ENCODE results near the gene HNRNPA3. TPM values are rescaled to one million over a fixed set of nuclear protein-coding genes. Genes with fewer than 3 reads are reported as not detected.

HNRNPA3 gene
- total RNA-seq, 1 donor from 2014 or later: 184 TPM

- H3K79me2 ChIP-seq (ENCODE audit: insufficient read depth, low read length): peaks cover 54% of the 10 kb centered on the region
- H3K9ac ChIP-seq (ENCODE audit: low read length): peak overlapping the region; percentile 98
- H3K36me3 ChIP-seq (ENCODE audit: insufficient read depth, low read length): peaks cover 12% of the 10 kb centered on the region
- H3K27me3 ChIP-seq (ENCODE audit: insufficient read depth, low read length): no peaks in the 10 kb centered on the region
- FAIRE-seq (no peak), DNase-seq (ENCODE audit: low read depth) (no peak)
- peak overlapping the region; percentile 95 for H3K4me2 ChIP-seq (ENCODE audit: low read length)
- peaks cover 21% of the 10 kb centered on the region for H3K4me1 ChIP-seq (ENCODE audit: insufficient read depth, low read length)
- Mint-ChIP-seq H3K4me3 (ENCODE audit: unreplicated experiment) (peak overlapping the region; percentile 93), H3K27ac (ENCODE audit: unreplicated experiment) (peak overlapping the region; percentile 100), H3K4me1 (ENCODE audit: low read depth, unreplicated experiment) (peaks cover 22% of the 10 kb centered on the region), H3K36me3 (ENCODE audit: low read depth, unreplicated experiment) (peaks cover 7% of the 10 kb centered on the region), H3K9me3 (ENCODE audit: unreplicated experiment) (no peaks in the 10 kb centered on the region), H3K27me3 (ENCODE audit: low read depth, unreplicated experiment) (no peaks in the 10 kb centered on the region)
- peak overlapping the region; percentile 74 for H3K4me3 ChIP-seq (ENCODE audit: insufficient read depth, low read depth, low read length)
- TF ChIP-seq EZH2 (IDR thresholded peaks at IDR 0.05; ENCODE audit: insufficient read depth, low read length) (no peak), CTCF (IDR thresholded peaks at IDR 0.05; ENCODE audit: insufficient read depth, low read depth, low read length) (no peak)
- H3K9me3 ChIP-seq (ENCODE audit: insufficient read depth, low read depth, low read length): no peaks in the 10 kb centered on the region
- H3K27ac ChIP-seq (ENCODE audit: low read depth, low read length): peak overlapping the region; percentile 98
- peak overlapping the region; percentile 14 for H2AFZ ChIP-seq (ENCODE audit: low read depth, low read length)
- peaks cover 34% of the 10 kb centered on the region for H4K20me1 ChIP-seq (ENCODE audit: insufficient read depth, low read length)
Observed at GRCh38 chr2:177211576-177212105, 953 bp upstream of the HNRNPA3 start.

GRCh38 chr2:177212891-177213856 is 580 bp downstream of the HNRNPA3 start:
- Histone ChIP-seq H3K36me3 (ENCODE audit: insufficient read depth, low read length) (peaks cover 26% of the 10 kb centered on the region), H4K20me1 (ENCODE audit: insufficient read depth, low read length) (peaks cover 49% of the 10 kb centered on the region), H3K9me3 (ENCODE audit: insufficient read depth, low read depth, low read length) (no peaks in the 10 kb centered on the region), H3K79me2 (ENCODE audit: insufficient read depth, low read length) (peaks cover 70% of the 10 kb centered on the region), H3K4me3 (ENCODE audit: insufficient read depth, low read depth, low read length) (peak overlapping the region; percentile 99), H3K27me3 (ENCODE audit: insufficient read depth, low read length) (no peaks in the 10 kb centered on the region), H3K9ac (ENCODE audit: low read length) (peak overlapping the region; percentile 98), H2AFZ (ENCODE audit: low read depth, low read length) (no peak overlapping the region), H3K4me1 (ENCODE audit: insufficient read depth, low read length) (peaks cover 21% of the 10 kb centered on the region), H3K27ac (ENCODE audit: low read depth, low read length) (peak overlapping the region; percentile 98), H3K4me2 (ENCODE audit: low read length) (peak overlapping the region; percentile 93)
- TF ChIP-seq EZH2 (IDR thresholded peaks at IDR 0.05; ENCODE audit: insufficient read depth, low read length) (no peak), CTCF (IDR thresholded peaks at IDR 0.05; ENCODE audit: insufficient read depth, low read depth, low read length) (no peak)
- Mint-ChIP-seq H3K4me3 (ENCODE audit: unreplicated experiment) (peak overlapping the region; percentile 97), H3K27ac (ENCODE audit: unreplicated experiment) (peak overlapping the region; percentile 96), H3K9me3 (ENCODE audit: unreplicated experiment) (no peaks in the 10 kb centered on the region), H3K4me1 (ENCODE audit: low read depth, unreplicated experiment) (peaks cover 31% of the 10 kb centered on the region), H3K36me3 (ENCODE audit: low read depth, unreplicated experiment) (peaks cover 12% of the 10 kb centered on the region), H3K27me3 (ENCODE audit: low read depth, unreplicated experiment) (no peaks in the 10 kb centered on the region)
- DNase-seq (ENCODE audit: low read depth): peak; percentile 77
- no peak for FAIRE-seq
